HepG2 (cell line): ENCODE results near the gene RASGRF1.

Experiments used
- EZH2 ChIP-seq: conservative IDR thresholded peaks from 2 replicates; pipeline ENCODE4 v1.6.1; 2012; ENCODE audit warnings: mild to moderate bottlenecking, low read depth, low read length, moderate library complexity
- HNRNPUL1 ChIP-seq: fragments of 200-400 bp; formaldehyde crosslinking; IDR thresholded peaks from 2 replicates; pipeline ENCODE4 v1.6.1; 2017; ENCODE audit warnings: low read depth, mild to moderate bottlenecking, low read length, moderate library complexity
- RFXAP ChIP-seq: sonication (generic); formaldehyde crosslinking; IDR thresholded peaks from 2 replicates; pipeline ENCODE4 v1.4.0; 2020; ENCODE audit warnings: missing genetic modification reagents, borderline replicate concordance
- WIZ ChIP-seq: sonication (generic); formaldehyde crosslinking; IDR thresholded peaks from 2 replicates; pipeline ENCODE4 v1.5.1; 2020; ENCODE audit warnings: mild to moderate bottlenecking, missing genetic modification reagents
- ZNF430 ChIP-seq: sonication (generic); formaldehyde crosslinking; IDR thresholded peaks from 2 replicates; pipeline ENCODE4 v1.9.0; 2021; ENCODE audit warnings: mild to moderate bottlenecking, missing genetic modification reagents
- TF ChIP-seq, protein P1 (sequence below): sonication (generic); formaldehyde crosslinking; conservative IDR thresholded peaks from 2 replicates; pipeline ENCODE4 v1.4.0; 2020; ENCODE audit warnings: missing genetic modification reagents

GRCh38 chr15:78959360-78959759 is 131.2 kb downstream of the RASGRF1 start:
- TF ChIP-seq WIZ (CRISPR knock-in tag) = no peak
- TF ChIP-seq, protein P1, sequence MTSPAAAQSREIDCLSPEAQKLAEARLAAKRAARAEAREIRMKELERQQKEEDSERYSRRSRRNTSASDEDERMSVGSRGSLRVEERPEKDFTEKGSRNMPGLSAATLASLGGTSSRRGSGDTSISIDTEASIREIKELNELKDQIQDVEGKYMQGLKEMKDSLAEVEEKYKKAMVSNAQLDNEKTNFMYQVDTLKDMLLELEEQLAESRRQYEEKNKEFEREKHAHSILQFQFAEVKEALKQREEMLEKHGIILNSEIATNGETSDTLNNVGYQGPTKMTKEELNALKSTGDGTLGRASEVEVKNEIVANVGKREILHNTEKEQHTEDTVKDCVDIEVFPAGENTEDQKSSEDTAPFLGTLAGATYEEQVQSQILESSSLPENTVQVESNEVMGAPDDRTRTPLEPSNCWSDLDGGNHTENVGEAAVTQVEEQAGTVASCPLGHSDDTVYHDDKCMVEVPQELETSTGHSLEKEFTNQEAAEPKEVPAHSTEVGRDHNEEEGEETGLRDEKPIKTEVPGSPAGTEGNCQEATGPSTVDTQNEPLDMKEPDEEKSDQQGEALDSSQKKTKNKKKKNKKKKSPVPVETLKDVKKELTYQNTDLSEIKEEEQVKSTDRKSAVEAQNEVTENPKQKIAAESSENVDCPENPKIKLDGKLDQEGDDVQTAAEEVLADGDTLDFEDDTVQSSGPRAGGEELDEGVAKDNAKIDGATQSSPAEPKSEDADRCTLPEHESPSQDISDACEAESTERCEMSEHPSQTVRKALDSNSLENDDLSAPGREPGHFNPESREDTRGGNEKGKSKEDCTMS (CRISPR knock-in tag) = no peak
- no peak for TF ChIP-seq EZH2
- TF ChIP-seq RFXAP (CRISPR knock-in tag) = no peak
- TF ChIP-seq ZNF430 (CRISPR knock-in tag) = no peak
- no peak for TF ChIP-seq HNRNPUL1
